Chondrocyte (in vitro differentiated cells): ENCODE data around the gene MTO1. TPM values are rescaled to one million over a fixed set of nuclear protein-coding genes. Genes with fewer than 3 reads are reported as not detected.
"Not testable (repeated sequence)": the region's sequence is repeated elsewhere in the genome, so short reads cannot be mapped to it uniquely, and the experiment has no call there.

Experiments
- DNase-seq: peaks from one replicate; pipeline ENCODE4 v3.0.0; 2021; ENCODE audit warnings: mixed read lengths, low spot score
- H3K27ac Mint-ChIP-seq: one replicate; pipeline ENCODE4 v1.8.0; 2021; ENCODE audit warnings: mild to moderate bottlenecking, moderate library complexity, mixed read lengths; ENCODE audit not compliant: unreplicated experiment
- H3K27me3 Mint-ChIP-seq: 2 replicates; pipeline ENCODE4 v1.8.0; 2021; ENCODE audit warnings: low read depth, mixed read lengths
- H3K36me3 Mint-ChIP-seq: 2 replicates; pipeline ENCODE4 v1.8.0; 2021; ENCODE audit warnings: low read depth, mixed read lengths
- H3K4me1 Mint-ChIP-seq: 2 replicates; pipeline ENCODE4 v1.8.0; 2021; ENCODE audit warnings: low read depth, mild to moderate bottlenecking, mixed read lengths
- H3K4me3 Mint-ChIP-seq: one replicate; pipeline ENCODE4 v1.8.0; 2021; ENCODE audit warnings: mild to moderate bottlenecking, moderate library complexity, mixed read lengths; ENCODE audit not compliant: unreplicated experiment
- H3K9me3 Mint-ChIP-seq: 2 replicates; pipeline ENCODE4 v1.8.0; 2021; ENCODE audit warnings: low read depth, mixed read lengths
- total RNA-seq: library from RNA; stranded (reverse); gene quantifications from 3 replicates; pipeline ENCODE4 v1.2.1, GENCODE V29; 2021
- TF ChIP-seq, protein P1 (sequence below): fragments of 200-600 bp; sonication (generic); IDR thresholded peaks from 2 replicates; pipeline ENCODE4 v1.5.0; 2021; ENCODE audit warnings: antibody characterized with exemption, mild to moderate bottlenecking, moderate library complexity

The MTO1 gene
- total RNA-seq, 1 donor from 2014 or later, result 25.6 TPM

DNA sequence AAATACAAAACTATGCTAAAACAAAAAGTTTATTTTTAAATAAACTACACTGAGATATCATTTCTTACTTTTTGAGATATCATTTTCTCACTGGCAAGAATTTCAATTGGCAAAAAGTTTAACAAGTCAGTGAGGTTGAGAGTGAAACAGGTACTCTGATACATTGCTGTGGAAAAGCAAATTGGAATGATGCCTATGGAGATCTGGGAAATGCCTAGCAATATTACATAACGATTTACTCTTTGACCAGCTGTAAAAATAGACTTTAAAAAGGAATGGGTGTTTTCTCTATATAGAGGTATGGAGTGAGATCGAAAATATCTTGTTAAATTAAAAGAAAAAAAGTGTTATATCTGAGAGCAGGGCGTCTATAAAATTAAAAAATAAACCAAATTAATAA lies 26.3 kb upstream of the MTO1 start:
- no peak for DNase-seq
- H3K27ac Mint-ChIP-seq, result no peak overlapping the region
- TF ChIP-seq, protein P1, sequence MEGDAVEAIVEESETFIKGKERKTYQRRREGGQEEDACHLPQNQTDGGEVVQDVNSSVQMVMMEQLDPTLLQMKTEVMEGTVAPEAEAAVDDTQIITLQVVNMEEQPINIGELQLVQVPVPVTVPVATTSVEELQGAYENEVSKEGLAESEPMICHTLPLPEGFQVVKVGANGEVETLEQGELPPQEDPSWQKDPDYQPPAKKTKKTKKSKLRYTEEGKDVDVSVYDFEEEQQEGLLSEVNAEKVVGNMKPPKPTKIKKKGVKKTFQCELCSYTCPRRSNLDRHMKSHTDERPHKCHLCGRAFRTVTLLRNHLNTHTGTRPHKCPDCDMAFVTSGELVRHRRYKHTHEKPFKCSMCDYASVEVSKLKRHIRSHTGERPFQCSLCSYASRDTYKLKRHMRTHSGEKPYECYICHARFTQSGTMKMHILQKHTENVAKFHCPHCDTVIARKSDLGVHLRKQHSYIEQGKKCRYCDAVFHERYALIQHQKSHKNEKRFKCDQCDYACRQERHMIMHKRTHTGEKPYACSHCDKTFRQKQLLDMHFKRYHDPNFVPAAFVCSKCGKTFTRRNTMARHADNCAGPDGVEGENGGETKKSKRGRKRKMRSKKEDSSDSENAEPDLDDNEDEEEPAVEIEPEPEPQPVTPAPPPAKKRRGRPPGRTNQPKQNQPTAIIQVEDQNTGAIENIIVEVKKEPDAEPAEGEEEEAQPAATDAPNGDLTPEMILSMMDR, result no peak
- H3K27me3 Mint-ChIP-seq, result no peaks in the 10 kb centered on the region
- no peaks in the 10 kb centered on the region for H3K4me1 Mint-ChIP-seq
- no peak overlapping the region for H3K4me3 Mint-ChIP-seq
- no peaks in the 10 kb centered on the region for H3K9me3 Mint-ChIP-seq
- H3K36me3 Mint-ChIP-seq, result peaks cover 1% of the 10 kb centered on the region

- H3K9me3 Mint-ChIP-seq, result no peaks in the 10 kb centered on the region
- H3K4me3 Mint-ChIP-seq, result no peak overlapping the region
- H3K27me3 Mint-ChIP-seq, result no peaks in the 10 kb centered on the region
- peaks cover 5% of the 10 kb centered on the region for H3K4me1 Mint-ChIP-seq
- no peak overlapping the region for H3K27ac Mint-ChIP-seq
- peaks cover 2% of the 10 kb centered on the region for H3K36me3 Mint-ChIP-seq
- TF ChIP-seq, protein P1, result no peak
- DNase-seq, result no peak
Measured at GRCh38 chr6:73443555-73443954, 18.0 kb upstream of the MTO1 start.

- Mint-ChIP-seq H3K27ac (no peak overlapping the region), H3K4me1 (peaks cover 4% of the 10 kb centered on the region), H3K4me3 (peak overlapping the region; percentile 69), H3K36me3 (no peaks in the 10 kb centered on the region), H3K27me3 (no peaks in the 10 kb centered on the region), H3K9me3 (no peaks in the 10 kb centered on the region)
- peak; percentile 87 for DNase-seq
- TF ChIP-seq, protein P1, result peak; percentile 14
Measured at GRCh38 chr6:73451223-73452106, 10.1 kb upstream of the MTO1 start.

- Mint-ChIP-seq H3K27ac (no peak within 1 kb of the TSS), H3K4me1 (peaks cover 4% of the 10 kb centered on the region)
- TF ChIP-seq, protein P1, result no peak
Measured at GRCh38 chr6:73452107-73452461, 9.5 kb upstream of the MTO1 start, which contains the start of gene CGAS. Gene CGAS (minus strand): TSS chr6:73452297. CDS start chr6:73452181, 116 bp downstream.

GRCh38 chr6:73455865-73456629 lies 5.5 kb upstream of the MTO1 start:
- Mint-ChIP-seq H3K27ac (no peak overlapping the region), H3K4me3 (no peak overlapping the region), H3K9me3 (no peaks in the 10 kb centered on the region), H3K27me3 (no peaks in the 10 kb centered on the region), H3K4me1 (peaks cover 2% of the 10 kb centered on the region), H3K36me3 (no peaks in the 10 kb centered on the region)
- TF ChIP-seq, protein P1, result no peak
- no peak for DNase-seq

More at GRCh38 chr6:73452107-73452461, 9.5 kb upstream of the MTO1 start, which contains the start of gene CGAS:
- peak; percentile 71 for DNase-seq
- no peaks in the 10 kb centered on the region for H3K9me3 Mint-ChIP-seq
- H3K4me3 Mint-ChIP-seq, result peak within 1 kb of the TSS; percentile 69
- no peaks in the 10 kb centered on the region for H3K27me3 Mint-ChIP-seq
- no peaks in the 10 kb centered on the region for H3K36me3 Mint-ChIP-seq

- not testable (repeated sequence) for H3K9me3 Mint-ChIP-seq, H3K36me3 Mint-ChIP-seq, H3K27me3 Mint-ChIP-seq, H3K4me3 Mint-ChIP-seq, H3K27ac Mint-ChIP-seq
- DNase-seq, result peak; percentile 47
- H3K4me1 Mint-ChIP-seq, result peaks cover 18% of the 10 kb centered on the region
Measured at GRCh38 chr6:73459474-73459873, 2.1 kb upstream of the MTO1 start.
